K562 (cell line): Measurements from ENCODE around the gene DNER. TPM values are rescaled to one million over a fixed set of nuclear protein-coding genes. Genes with fewer than 3 reads are reported as not detected.

ENCODE experiments used
- ATAC-seq: fragments of 200-7000 bp; cut with Tn5 transposase; 3 replicates; pipeline ENCODE4 v1.9.1; 2020; ENCODE audit warnings: moderate library complexity
- BruUV-seq: library from RNA; stranded (reverse); fragments of 400-500 nt; replicated peaks from 2 replicates; lab custom pipeline; 2021; lab: Mats Ljungman, UMichigan
- CTCF ChIA-PET: fragments of 300-600 bp; formaldehyde crosslinking; extraction: SDS; loops from one replicate; lab custom pipeline; 2021; ENCODE audit warnings: low intra/inter-chr PET ratio; lab: Yijun Ruan, JAX
- POLR2A ChIA-PET: fragments of 300-600, 350-650 bp; sonication (Branson Sonifier 250); formaldehyde crosslinking; extraction: SDS; loops from one replicate; lab custom pipeline; 2021; ENCODE audit warnings: antibody characterized with exemption, inconsistent platforms; lab: Yijun Ruan, JAX
- DNase-seq, 4 experiments: peaks; one replicate each; pipeline versions ENCODE4 v3.0.0 to v3.0.0-alpha.2; 2011 to 2018; ENCODE audit warnings: low spot score in 3 of 4, mixed read lengths in 3 of 4; ENCODE audit errors: extremely low read depth in 1 of 4
- FAIRE-seq: peaks from 2 replicates; lab custom pipeline; 2011; peaks lifted over from hg19 to GRCh38; lab: Jason Lieb, UNC
- H2AFZ ChIP-seq: 2 replicates; pipeline ENCODE4 v1.6.0; 2011; ENCODE audit warnings: low read depth, low read length, control low read depth, inconsistent platforms
- H3K27ac ChIP-seq: fragments of 200-600 bp; 3 replicates; pipeline ENCODE4 v1.8.0; 2011; ENCODE audit warnings: low read depth, mild to moderate bottlenecking, control low read depth, inconsistent platforms, low read length, moderate library complexity, mixed read lengths; ENCODE audit errors: extremely low read depth
- H3K27me3 ChIP-seq, 2 experiments: fragments of 300-600 bp in 1 of 2; 2 replicates in 1 of 2; 3 replicates in 1 of 2; pipeline versions ENCODE4 v1.6.0 to v1.8.0; 2011; ENCODE audit warnings: inconsistent platforms in 2 of 2, low read length in 2 of 2, mild to moderate bottlenecking in 1 of 2, mixed read lengths in 1 of 2, moderate library complexity in 1 of 2; ENCODE audit not compliant: control insufficient read depth in 2 of 2, insufficient read depth in 2 of 2
- H3K36me3 ChIP-seq: fragments of 300-600 bp; 3 replicates; pipeline ENCODE4 v1.8.0; 2011; ENCODE audit warnings: mild to moderate bottlenecking, low read length, inconsistent platforms; ENCODE audit not compliant: control insufficient read depth, insufficient read depth
- H3K4me1 ChIP-seq, 2 experiments: fragments of 200-600 bp in 1 of 2; replicated peaks in 1 of 2; 2 replicates in 1 of 2; 3 replicates in 1 of 2; pipeline versions ENCODE4 v1.5.1 to v1.8.0; 2011; ENCODE audit warnings: inconsistent platforms in 2 of 2, low read length in 2 of 2, mild to moderate bottlenecking in 1 of 2, mixed read lengths in 1 of 2, moderate library complexity in 1 of 2; ENCODE audit not compliant: control insufficient read depth in 2 of 2, insufficient read depth in 2 of 2
- H3K4me2 ChIP-seq: 2 replicates; pipeline ENCODE4 v1.6.1; 2011; ENCODE audit warnings: low read length, control low read depth, inconsistent platforms, mixed read lengths; ENCODE audit not compliant: insufficient read depth
- H3K4me3 ChIP-seq: fragments of 200-600 bp; sonication (generic), shearing (Covaris generic); 2 replicates; pipeline ENCODE4 v1.5.1; 2016; ENCODE audit warnings: control low read depth, inconsistent platforms
- H3K79me2 ChIP-seq: fragments of 200-600 bp; 3 replicates; pipeline ENCODE4 v1.8.0; 2011; ENCODE audit warnings: low read length, inconsistent platforms; ENCODE audit not compliant: control insufficient read depth, insufficient read depth
- H3K9ac ChIP-seq, 2 experiments: 2 replicates each; pipeline versions ENCODE4 v1.6.0 to v1.6.1; 2011; ENCODE audit warnings: low read depth in 2 of 2, low read length in 2 of 2, control low read depth in 1 of 2, inconsistent platforms in 1 of 2, mild to moderate bottlenecking in 1 of 2, mixed read lengths in 1 of 2; ENCODE audit not compliant: insufficient read depth in 1 of 2
- H3K9me1 ChIP-seq: one replicate; pipeline ENCODE4 v1.6.0; 2011; ENCODE audit warnings: inconsistent platforms, mild to moderate bottlenecking, low read length, moderate library complexity; ENCODE audit not compliant: control insufficient read depth, insufficient read depth
- H3K9me3 ChIP-seq: replicated peaks from 2 replicates; pipeline ENCODE4 v1.5.1; 2011; ENCODE audit warnings: low read depth, low read length, inconsistent platforms; ENCODE audit not compliant: control insufficient read depth, insufficient read depth
- H4K20me1 ChIP-seq: replicated peaks from 2 replicates; pipeline ENCODE4 v1.6.1; 2011; ENCODE audit warnings: low read length, inconsistent platforms, mixed read lengths; ENCODE audit not compliant: control insufficient read depth, insufficient read depth
- CBX1 ChIP-seq: sonication (generic); IDR thresholded peaks from 2 replicates; pipeline ENCODE4 v1.6.1; 2016; ENCODE audit warnings: antibody characterized with exemption, low read depth, mild to moderate bottlenecking
- MED1 ChIP-seq: sonication (generic); formaldehyde crosslinking; IDR thresholded peaks from 2 replicates; pipeline ENCODE4 v1.8.1; 2023; ENCODE audit warnings: missing genetic modification reagents, borderline replicate concordance
- NEUROD1 ChIP-seq: fragments of 150-350 bp; IDR thresholded peaks from 2 replicates; pipeline ENCODE4 v1.6.1; 2014; ENCODE audit warnings: borderline replicate concordance, low read length, low read depth; ENCODE audit not compliant: partially characterized antibody
- NR2C1 ChIP-seq, 2 experiments: fragments of 450-650 bp; IDR thresholded peaks; 2 replicates each; pipeline ENCODE4 v1.6.1; 2017; ENCODE audit warnings: mild to moderate bottlenecking in 2 of 2, antibody characterized with exemption in 1 of 2, inconsistent platforms in 1 of 2, missing compliant biosample characterization in 1 of 2, missing genetic modification characterization in 1 of 2
- RUNX1 ChIP-seq: sonication (generic); IDR thresholded peaks from 2 replicates; pipeline ENCODE4 v1.6.1; 2016; ENCODE audit warnings: antibody characterized with exemption, low read depth
- USF2 ChIP-seq: sonication (generic); formaldehyde crosslinking; IDR thresholded peaks from 2 replicates; pipeline ENCODE4 v1.5.0; 2020; ENCODE audit warnings: missing genetic modification reagents
- ZNF146 ChIP-seq: IDR thresholded peaks from one replicate; pipeline ENCODE4 v1.6.1; 2018; ENCODE audit warnings: missing compliant biosample characterization; ENCODE audit not compliant: unreplicated experiment
- ZNF583 ChIP-seq: fragments of 250-450 bp; sonication (Bioruptor Pico); IDR thresholded peaks from 2 replicates; pipeline ENCODE4 v1.4.0; 2020
- WGBS: fragments of 100-300 bp; shearing (Covaris generic); methylation state at CpG from one replicate; pipeline ENCODE4 v1.1.6; 2016; ENCODE audit warnings: low coverage, mixed read lengths; ENCODE audit not compliant: insufficient coverage; ENCODE audit errors: missing lambda C conversion rate; 5-methylcytosine and 5-hydroxymethylcytosine counted together
- in situ Hi-C: fragments of 300-500 bp; cut with MboI; formaldehyde crosslinking; loops from 4 replicates; pipeline ENCODE4 v1.15.0; 2018; ENCODE audit warnings: inconsistent platforms, mixed read lengths
- intact Hi-C: fragments of 100-400 bp; cut with micrococcal nuclease; formaldehyde crosslinking; loops from 2 replicates; pipeline ENCODE4 v1.14.2; 2022
- polyA plus RNA-seq, 8 experiments: library from polyadenylated mRNA; depleted of rRNA in 4 of 8; stranded (reverse) in 5 of 8; unstranded in 3 of 8; fragments of >200 nt; fragmentation: Nextera tagmentation in 2 of 8; fragmentation: Illumina TruSeq in 1 of 8; extraction: Ambion mirVana in 2 of 8; extraction: Trizol in 1 of 8; gene quantifications; 2 replicates each; pipeline versions ENCODE4 v1.2.1 to v1.2.3, GENCODE V29; 2011 to 2014; ENCODE audit warnings: inconsistent platforms in 1 of 8, missing spikeins in 1 of 8
- total RNA-seq, 7 experiments: library from RNA; depleted of rRNA in 6 of 7; stranded (reverse); fragments of >200 nt in 6 of 7; fragmentation: Illumina TruSeq in 2 of 7; extraction: Trizol in 2 of 7; gene quantifications; 2 replicates each; pipeline versions ENCODE4 v1.2.1 to v1.2.3, GENCODE V29; 2011 to 2021; ENCODE audit warnings: low replicate concordance in 1 of 7

DNER gene
- total and polyA plus RNA-seq, 9 of the 15 experiments (the other 6 are each of a cell fraction or from before 2014, with no cell fraction given) = not detected

- ChIA-PET POLR2A (no interaction called here), CTCF (no interaction called here)
- Histone ChIP-seq H3K36me3 (no peaks in the 10 kb centered on the region), H2AFZ (no peak overlapping the region), H3K9ac (no peak overlapping the region), H3K9me3 (no peaks in the 10 kb centered on the region), H3K4me3 (no peak overlapping the region), H3K27ac (no peak overlapping the region), H3K9me1 (no peaks in the 10 kb centered on the region), H3K27me3 (no peaks in the 10 kb centered on the region; a peak in 1 of 5 replicates), H3K4me1 (no peaks in the 10 kb centered on the region), H4K20me1 (no peaks in the 10 kb centered on the region), H3K79me2 (no peaks in the 10 kb centered on the region), H3K4me2 (no peak overlapping the region)
- no peak for FAIRE-seq
- DNase-seq = no peak
- in situ Hi-C loops = no loop called here
- WGBS = 0% methylated on average over 2 of the region's 6 CpGs
- no peak for ATAC-seq
- BruUV-seq = no TSS peak
- intact Hi-C loops = no loop called here
- TF ChIP-seq ZNF146 (CRISPR knock-in tag) (no peak), NR2C1 (IDR thresholded peaks at IDR 0.05) (no peak), NR2C1 (tag; IDR thresholded peaks at IDR 0.05) (no peak), MED1 (CRISPR knock-in tag) (no peak)
Observed at GRCh38 chr2:229446350-229446749, 268.0 kb downstream of the DNER start.

- Histone ChIP-seq H3K79me2 (no peaks in the 10 kb centered on the region), H4K20me1 (no peaks in the 10 kb centered on the region), H3K27me3 (no peaks in the 10 kb centered on the region; a peak in 1 of 5 replicates), H3K27ac (no peak overlapping the region), H2AFZ (no peak overlapping the region), H3K4me2 (no peak overlapping the region), H3K4me1 (no peaks in the 10 kb centered on the region), H3K9ac (no peak overlapping the region), H3K9me1 (no peaks in the 10 kb centered on the region), H3K4me3 (no peak overlapping the region), H3K9me3 (no peaks in the 10 kb centered on the region), H3K36me3 (no peaks in the 10 kb centered on the region)
- BruUV-seq = no TSS peak
- POLR2A ChIA-PET = no interaction called here
- CTCF ChIA-PET = no interaction called here
- no peak for ATAC-seq
- in situ Hi-C loops = no loop called here
- intact Hi-C loops = no loop called here
- FAIRE-seq = no peak
- WGBS = 0% methylated on average over 10 of the region's 11 CpGs
- DNase-seq = no peak
- TF ChIP-seq ZNF583 (CRISPR knock-in tag) (no peak), RUNX1 (no peak), CBX1 (no peak), NEUROD1 (no peak), USF2 (no peak)
Observed at GRCh38 chr2:229445501-229446211, 268.7 kb downstream of the DNER start.
